Measurements from ENCODE around the gene EPS8L1. TPM values are rescaled to one million over a fixed set of nuclear protein-coding genes. Genes with fewer than 3 reads are reported as not detected.
"Not testable (repeated sequence)": the region's sequence is repeated elsewhere in the genome, so short reads cannot be mapped to it uniquely, and the experiment has no call there.

EPS8L1 gene
- 75.3 and 75.8 TPM in 2 replicates for total RNA-seq (2014; rRNA removed)
- percentile 57 among the genes with signal in this experiment for Bru-seq, nascent RNA
- BruChase-seq, experiment 1, labeled RNA remaining after a 6-hour chase: percentile 65 among the genes with signal in this experiment
- BruChase-seq, experiment 2, labeled RNA remaining after a 2-hour chase: percentile 66 among the genes with signal in this experiment
- long read RNA-seq, transcript EPS8L1-206 (2 exons, 745 nt): minor isoform, 5 of 117 reads
- long read RNA-seq, transcript EPS8L1-201 (20 exons, 2,536 nt): major isoform, 44 of 117 reads
- long read RNA-seq, partial matches to known transcripts: 45 of 117 reads
- long read RNA-seq, other reads (novel, unspliced or antisense): 22 of 117 reads

DNA sequence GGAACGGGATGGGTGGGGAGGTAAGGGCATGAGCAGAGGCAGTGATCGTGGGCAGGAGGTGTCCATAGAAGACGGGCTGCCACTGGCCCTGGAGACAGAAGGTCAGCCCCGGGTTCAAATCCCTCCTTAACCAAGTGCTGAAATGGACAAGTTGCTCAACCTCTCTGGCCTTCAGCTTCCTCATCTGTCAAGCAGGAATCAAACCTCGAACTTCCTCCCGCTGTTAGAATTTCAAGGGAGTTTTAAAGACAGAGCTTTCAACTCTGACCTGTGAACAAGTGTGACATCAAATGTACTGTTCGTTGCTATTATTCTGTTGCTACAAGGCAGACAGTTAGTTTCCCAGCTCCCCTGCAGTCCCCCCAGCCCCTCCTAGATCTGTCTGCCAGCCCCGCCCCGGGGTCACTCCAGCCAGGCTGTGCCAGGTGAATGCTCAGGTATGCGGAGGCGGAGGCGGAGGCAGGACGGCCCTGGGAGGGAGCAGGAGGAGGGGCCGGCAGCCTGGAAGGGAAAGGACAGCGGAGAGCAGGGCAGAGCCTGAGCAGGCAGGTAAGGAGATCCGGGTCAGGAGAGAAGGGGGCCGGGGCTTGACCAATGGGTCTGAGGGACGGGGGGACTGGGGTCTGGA is at the start of gene EPS8L1:
TSS of gene EPS8L1 (plus strand) at position 499 of the 628 bp plus-strand sequence. CDS start 576 bp downstream, outside the sequence.
- peak within 1 kb of the TSS; percentile 65 for H3K9ac ChIP-seq (ENCODE audit: low read length)
- TSS peak; percentile 44 for BruUV-seq (replicated peaks)
- H4K20me1 ChIP-seq (ENCODE audit: low read length): no peaks in the 10 kb centered on the region
- ATAC-seq (peak; percentile 59), DNase-seq (peak; percentile 85)
- no peaks in the 10 kb centered on the region for H3K36me3 ChIP-seq (ENCODE audit: low read depth, low read length)
- CTCF ChIA-PET: no interaction called here
- H3K27me3 ChIP-seq (ENCODE audit: low read length): no peaks in the 10 kb centered on the region
- intact Hi-C loops (cut with micrococcal nuclease): loop anchor here (10.0 kb wide), 1 partner anchor 89 kb away; the partner anchor contains the start of gene DNAAF3
- peak within 1 kb of the TSS; percentile 45 for H2AFZ ChIP-seq (ENCODE audit: low read length)
- peak within 1 kb of the TSS; percentile 68 for H3K4me3 ChIP-seq (ENCODE audit: low read length)
- TF ChIP-seq, protein P1, sequence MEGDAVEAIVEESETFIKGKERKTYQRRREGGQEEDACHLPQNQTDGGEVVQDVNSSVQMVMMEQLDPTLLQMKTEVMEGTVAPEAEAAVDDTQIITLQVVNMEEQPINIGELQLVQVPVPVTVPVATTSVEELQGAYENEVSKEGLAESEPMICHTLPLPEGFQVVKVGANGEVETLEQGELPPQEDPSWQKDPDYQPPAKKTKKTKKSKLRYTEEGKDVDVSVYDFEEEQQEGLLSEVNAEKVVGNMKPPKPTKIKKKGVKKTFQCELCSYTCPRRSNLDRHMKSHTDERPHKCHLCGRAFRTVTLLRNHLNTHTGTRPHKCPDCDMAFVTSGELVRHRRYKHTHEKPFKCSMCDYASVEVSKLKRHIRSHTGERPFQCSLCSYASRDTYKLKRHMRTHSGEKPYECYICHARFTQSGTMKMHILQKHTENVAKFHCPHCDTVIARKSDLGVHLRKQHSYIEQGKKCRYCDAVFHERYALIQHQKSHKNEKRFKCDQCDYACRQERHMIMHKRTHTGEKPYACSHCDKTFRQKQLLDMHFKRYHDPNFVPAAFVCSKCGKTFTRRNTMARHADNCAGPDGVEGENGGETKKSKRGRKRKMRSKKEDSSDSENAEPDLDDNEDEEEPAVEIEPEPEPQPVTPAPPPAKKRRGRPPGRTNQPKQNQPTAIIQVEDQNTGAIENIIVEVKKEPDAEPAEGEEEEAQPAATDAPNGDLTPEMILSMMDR (conservative IDR thresholded peaks at IDR 0.05; ENCODE audit: low read depth, low read length): no peak
- TF ChIP-seq EZH2 (IDR thresholded peaks at IDR 0.05; ENCODE audit: low read length, unreplicated experiment) (no peak), EZH2phosphoT487 (IDR thresholded peaks at IDR 0.05; ENCODE audit: borderline replicate concordance, low read length) (no peak)
- peaks cover 32% of the 10 kb centered on the region for H3K4me1 ChIP-seq (ENCODE audit: insufficient read depth, low read length)
- POLR2A ChIA-PET (ENCODE audit: unreplicated experiment): interaction anchor here (0.5 to 0.7 kb wide), 2 partner anchors 13 to 886 kb away, joined by 4 to 5 read pairs; partner anchors contain the start of gene RDH13
- H3K9me3 ChIP-seq (ENCODE audit: low read length): no peaks in the 10 kb centered on the region
- no peaks in the 10 kb centered on the region for H3K9me2 ChIP-seq (replicated peaks; ENCODE audit: low read length)
- H3K79me2 ChIP-seq (ENCODE audit: low read length): peaks cover 11% of the 10 kb centered on the region; the same call in 1 of the 2 replicates
- H3F3A ChIP-seq (ENCODE audit: low read length, unreplicated experiment): peaks cover under 1% of the 10 kb centered on the region
- peak within 1 kb of the TSS; percentile 83 for H3K4me2 ChIP-seq (ENCODE audit: low read length)
- peak within 1 kb of the TSS; percentile 44 for H3K27ac ChIP-seq (ENCODE audit: low read length)

DNA sequence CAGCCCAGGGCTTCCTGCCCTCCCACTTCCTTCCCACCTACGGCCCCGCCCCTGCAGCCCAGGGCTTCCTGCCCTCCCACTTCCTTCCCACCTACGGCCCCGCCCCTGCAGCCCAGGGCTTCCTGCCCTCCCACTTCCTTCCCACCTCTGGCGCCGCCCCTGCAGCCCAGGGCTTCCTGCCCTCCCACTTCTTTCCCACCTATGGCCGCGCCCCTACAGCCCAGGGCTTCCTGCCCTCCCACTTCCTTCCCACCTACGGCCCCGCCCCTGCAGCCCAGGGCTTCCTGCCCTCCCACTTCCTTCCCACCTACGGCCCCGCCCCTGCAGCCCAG is 48.6 kb upstream of the EPS8L1 start:
- POLR2A ChIA-PET (ENCODE audit: unreplicated experiment); H3K4me1 ChIP-seq (ENCODE audit: insufficient read depth, low read length); BruUV-seq (replicated peaks); H3K9ac ChIP-seq (ENCODE audit: low read length); CTCF ChIA-PET; H3K4me3 ChIP-seq (ENCODE audit: low read length); H3K79me2 ChIP-seq (ENCODE audit: low read length); H3K9me2 ChIP-seq (replicated peaks; ENCODE audit: low read length); H3K27me3 ChIP-seq (ENCODE audit: low read length); H3K36me3 ChIP-seq (ENCODE audit: low read depth, low read length); H3K4me2 ChIP-seq (ENCODE audit: low read length); DNase-seq; H4K20me1 ChIP-seq (ENCODE audit: low read length); intact Hi-C loops (cut with micrococcal nuclease); H3F3A ChIP-seq (ENCODE audit: low read length, unreplicated experiment); ATAC-seq; H2AFZ ChIP-seq (ENCODE audit: low read length); H3K9me3 ChIP-seq (ENCODE audit: low read length); H3K27ac ChIP-seq (ENCODE audit: low read length): not testable (repeated sequence)

DNA sequence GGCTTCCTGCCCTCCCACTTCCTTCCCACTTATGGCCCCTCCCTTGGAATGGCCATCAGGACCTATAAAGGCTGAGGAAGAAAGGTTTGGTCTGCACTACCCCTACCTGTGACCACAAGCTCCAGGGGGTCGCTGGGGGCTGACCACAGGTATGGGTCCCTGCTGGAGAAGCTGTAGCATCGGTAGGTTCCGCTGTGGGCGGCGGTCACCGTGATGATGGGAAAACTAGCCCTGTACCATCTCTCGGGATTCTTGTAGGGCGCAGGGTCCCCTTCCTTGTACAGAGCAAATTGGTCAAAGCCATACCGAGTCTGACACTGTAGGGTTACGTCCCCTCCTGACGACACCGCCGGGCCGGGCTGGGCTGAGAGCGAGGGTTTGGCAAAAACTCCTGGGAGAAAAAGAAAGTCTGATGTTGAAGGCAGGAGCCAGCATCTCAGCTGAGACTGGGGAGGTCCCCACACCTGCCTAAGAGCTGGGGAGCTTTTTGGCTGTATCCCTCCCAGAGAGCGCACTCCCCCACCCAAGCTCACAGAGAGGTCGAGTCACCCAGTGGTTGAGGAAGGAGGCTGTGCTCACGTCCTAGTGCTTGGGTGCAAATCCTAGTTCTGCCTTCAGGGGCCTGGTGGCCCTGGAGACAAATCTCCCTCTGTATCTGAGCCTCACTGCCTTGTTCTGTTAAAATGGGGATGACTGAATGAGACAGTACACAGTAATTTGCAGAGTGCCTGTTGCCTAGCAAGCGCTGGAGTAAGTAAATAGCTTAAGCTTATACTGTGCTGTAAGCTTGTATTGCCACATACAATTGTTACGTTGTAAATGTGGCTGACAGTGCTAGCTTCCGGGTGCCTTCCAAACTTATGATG is 48.0 kb upstream of the EPS8L1 start:
- Histone ChIP-seq H3K4me1 (ENCODE audit: insufficient read depth, low read length) (no peaks in the 10 kb centered on the region; the same call in 1 of the 2 replicates), H3K9me3 (ENCODE audit: low read length) (no peaks in the 10 kb centered on the region), H3F3A (ENCODE audit: low read length, unreplicated experiment) (peaks cover 6% of the 10 kb centered on the region), H3K4me3 (ENCODE audit: low read length) (no peak overlapping the region), H3K9ac (ENCODE audit: low read length) (no peak overlapping the region), H2AFZ (ENCODE audit: low read length) (no peak overlapping the region), H3K27me3 (ENCODE audit: low read length) (no peaks in the 10 kb centered on the region), H3K79me2 (ENCODE audit: low read length) (no peaks in the 10 kb centered on the region), H3K4me2 (ENCODE audit: low read length) (no peak overlapping the region), H4K20me1 (ENCODE audit: low read length) (no peaks in the 10 kb centered on the region), H3K27ac (ENCODE audit: low read length) (no peak overlapping the region), H3K36me3 (ENCODE audit: low read depth, low read length) (no peaks in the 10 kb centered on the region), H3K9me2 (replicated peaks; ENCODE audit: low read length) (no peaks in the 10 kb centered on the region)
- TF ChIP-seq EZH2phosphoT487 (IDR thresholded peaks at IDR 0.05; ENCODE audit: borderline replicate concordance, low read length): no peak
- no peak for TF ChIP-seq EZH2 (IDR thresholded peaks at IDR 0.05; ENCODE audit: low read length, unreplicated experiment)
- TF ChIP-seq, protein P1 (conservative IDR thresholded peaks at IDR 0.05; ENCODE audit: low read depth, low read length): no peak
- no TSS peak for BruUV-seq (replicated peaks)
- ChIA-PET CTCF (interaction anchor here (1.1 kb wide), 1 partner anchor 43 kb away, joined by 3 read pairs; no protein-coding TSS in a partner anchor), POLR2A (ENCODE audit: unreplicated experiment) (no interaction called here)
- ATAC-seq: peak; percentile 69
- peak; percentile 32 for DNase-seq
- intact Hi-C loops (cut with micrococcal nuclease): no loop called here
